Prostate gland (tissue), 2 donors: ENCODE data around the gene DOCK10. TPM values are rescaled to one million over a fixed set of nuclear protein-coding genes. Genes with fewer than 3 reads are reported as not detected.

ENCODE experiments used
- DNase-seq: peaks from one replicate; pipeline ENCODE4 v3.0.0-alpha.2; 2019; ENCODE audit warnings: low spot score
- H3K27ac ChIP-seq, 2 donors: fragments of 200-600 bp; sonication (generic); 2 replicates each; pipeline ENCODE4 v1.5.1; 2017 to 2019
- H3K27me3 ChIP-seq: fragments of 200-600 bp; sonication (generic); replicated peaks from 2 replicates; pipeline ENCODE4 v1.5.1; 2019; ENCODE audit not compliant: insufficient read depth
- H3K36me3 ChIP-seq, 2 donors: fragments of 200-600 bp; sonication (generic); 1 replicate in 1 of 2; 2 replicates in 1 of 2; pipeline versions ENCODE4 v1.5.1 to v1.8.1; 2017 to 2019
- H3K4me1 ChIP-seq: fragments of 200-600 bp; sonication (generic); replicated peaks from 2 replicates; pipeline ENCODE4 v1.5.1; 2019
- H3K4me3 ChIP-seq, 2 donors: fragments of 200-600 bp; sonication (generic); 2 replicates each; pipeline ENCODE4 v1.5.1; 2017 to 2019
- H3K9me3 ChIP-seq: fragments of 200-600 bp; sonication (generic); 2 replicates; pipeline ENCODE4 v1.5.1; 2017
- POLR2A ChIP-seq: fragments of 450-650 bp; IDR thresholded peaks from one replicate; pipeline ENCODE4 v1.6.1; 2016; ENCODE audit warnings: antibody characterized with exemption, mild to moderate bottlenecking
- POLR2AphosphoS5 ChIP-seq: sonication (generic); formaldehyde crosslinking; IDR thresholded peaks from one replicate; pipeline ENCODE4 v1.6.1; 2017; ENCODE audit warnings: antibody characterized with exemption
- WGBS: methylation state at CpG from one replicate; pipeline ENCODE4 v1.1.5; 2018; 5-methylcytosine and 5-hydroxymethylcytosine counted together
- intact Hi-C: fragments of 100-400 bp; cut with DNase I; formaldehyde crosslinking; loops from one replicate; pipeline ENCODE4 v1.14.2; 2022
- total RNA-seq, 2 donors: library from RNA; depleted of rRNA; stranded (reverse); fragments of >200 nt; gene quantifications; one replicate each; pipeline ENCODE4 v1.1.0, GENCODE V29; 2016
- TF ChIP-seq, protein P1 (sequence below), 4 experiments: fragments of 200-600 bp in 2 of 4; fragments of 450-650 bp in 2 of 4; sonication (generic) in 2 of 4; IDR thresholded peaks; 1 replicate in 3 of 4; 2 replicates in 1 of 4; pipeline ENCODE4 v1.5.1; 2016 to 2019; ENCODE audit warnings: antibody characterized with exemption in 4 of 4, mild to moderate bottlenecking in 2 of 4, moderate library complexity in 2 of 4

The DOCK10 gene
- total RNA-seq, 2 donors from 2014 or later, result 4.8 to 6.2 TPM

DNA sequence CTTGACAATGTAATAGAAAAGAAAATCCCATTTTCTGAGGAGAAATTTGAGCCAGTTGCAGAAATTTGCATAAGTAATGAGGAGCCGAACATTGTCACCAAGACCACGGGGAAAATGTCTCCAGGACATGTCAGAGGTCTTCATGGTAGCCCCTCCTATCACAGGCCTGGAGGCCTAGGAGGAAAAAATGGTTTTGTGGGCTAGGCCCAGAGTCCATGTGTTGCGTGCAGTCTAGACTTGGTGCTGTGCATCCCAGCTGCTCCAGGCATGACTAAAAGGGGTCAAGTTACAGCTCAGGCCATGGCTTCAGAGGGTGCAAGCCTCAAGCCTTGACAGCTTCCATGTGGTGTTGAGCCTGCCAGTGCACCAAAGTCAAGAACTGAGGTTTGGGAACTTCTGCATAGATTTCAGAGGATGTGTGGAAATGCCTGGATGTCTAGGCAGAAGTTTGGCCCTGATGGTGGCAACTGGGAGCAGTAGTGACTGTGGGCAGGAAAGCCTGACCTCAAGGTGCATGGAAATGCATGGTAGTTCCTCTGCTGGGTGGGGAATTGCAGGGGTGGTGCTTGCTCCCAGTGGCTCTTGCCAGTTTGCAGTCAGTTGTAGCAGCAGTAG, 284.2 kb downstream of the DOCK10 start:
- TF ChIP-seq, protein P1, sequence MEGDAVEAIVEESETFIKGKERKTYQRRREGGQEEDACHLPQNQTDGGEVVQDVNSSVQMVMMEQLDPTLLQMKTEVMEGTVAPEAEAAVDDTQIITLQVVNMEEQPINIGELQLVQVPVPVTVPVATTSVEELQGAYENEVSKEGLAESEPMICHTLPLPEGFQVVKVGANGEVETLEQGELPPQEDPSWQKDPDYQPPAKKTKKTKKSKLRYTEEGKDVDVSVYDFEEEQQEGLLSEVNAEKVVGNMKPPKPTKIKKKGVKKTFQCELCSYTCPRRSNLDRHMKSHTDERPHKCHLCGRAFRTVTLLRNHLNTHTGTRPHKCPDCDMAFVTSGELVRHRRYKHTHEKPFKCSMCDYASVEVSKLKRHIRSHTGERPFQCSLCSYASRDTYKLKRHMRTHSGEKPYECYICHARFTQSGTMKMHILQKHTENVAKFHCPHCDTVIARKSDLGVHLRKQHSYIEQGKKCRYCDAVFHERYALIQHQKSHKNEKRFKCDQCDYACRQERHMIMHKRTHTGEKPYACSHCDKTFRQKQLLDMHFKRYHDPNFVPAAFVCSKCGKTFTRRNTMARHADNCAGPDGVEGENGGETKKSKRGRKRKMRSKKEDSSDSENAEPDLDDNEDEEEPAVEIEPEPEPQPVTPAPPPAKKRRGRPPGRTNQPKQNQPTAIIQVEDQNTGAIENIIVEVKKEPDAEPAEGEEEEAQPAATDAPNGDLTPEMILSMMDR (IDR thresholded peaks at IDR 0.05), result no peak
- TF ChIP-seq POLR2AphosphoS5 (no peak), POLR2A (no peak)
- WGBS, result 92% methylated on average over 3 of the region's 3 CpGs
- Histone ChIP-seq H3K9me3 (no peaks in the 10 kb centered on the region), H3K36me3 (no peaks in the 10 kb centered on the region), H3K27ac (no peak overlapping the region), H3K4me1 (no peaks in the 10 kb centered on the region), H3K27me3 (no peaks in the 10 kb centered on the region), H3K4me3 (no peak overlapping the region)
- intact Hi-C loops, result no loop called here
- DNase-seq, result no peak

DNA sequence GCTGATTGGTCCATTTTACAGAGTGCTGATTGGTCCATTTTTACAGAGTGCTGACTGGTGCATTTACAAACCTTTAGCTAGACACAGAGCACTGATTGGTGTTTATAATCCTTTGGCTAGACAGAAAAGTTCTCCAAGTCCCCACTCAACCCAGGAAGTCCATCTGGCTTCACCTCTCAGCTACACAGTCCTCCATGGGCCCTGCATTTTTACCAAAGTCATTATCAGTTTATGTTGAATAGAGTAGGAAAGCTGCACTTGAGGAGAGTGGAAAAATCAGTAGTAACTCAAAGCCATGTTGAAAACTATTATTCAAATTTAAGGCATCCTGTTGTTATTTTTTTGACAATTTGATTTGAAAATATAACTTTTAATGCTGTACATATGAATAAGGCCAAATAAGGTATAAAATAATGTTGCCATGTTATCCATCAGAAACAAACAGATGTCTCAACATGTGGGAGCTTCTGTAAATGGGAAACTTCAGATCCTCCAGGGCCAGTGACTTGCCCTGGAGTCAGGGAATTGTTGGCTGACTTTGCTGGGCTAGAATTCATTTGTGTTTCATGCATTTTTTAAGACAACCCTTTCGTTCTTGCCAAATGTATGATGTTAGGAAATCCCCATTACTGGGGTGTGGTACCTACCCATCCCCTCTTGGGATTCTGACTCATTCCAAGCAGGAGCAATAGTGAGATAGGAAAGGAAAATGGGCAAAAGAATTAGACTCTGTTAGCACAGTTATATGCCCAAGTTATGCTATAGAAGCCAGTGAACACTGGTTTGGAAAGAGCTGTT, 288.3 kb downstream of the DOCK10 start:
- H3K4me3 ChIP-seq, result no peak overlapping the region
- H3K27ac ChIP-seq, result no peak overlapping the region
- no peaks in the 10 kb centered on the region for H3K36me3 ChIP-seq
- no peaks in the 10 kb centered on the region for H3K9me3 ChIP-seq
- intact Hi-C loops, result no loop called here
- TF ChIP-seq, protein P1 (IDR thresholded peaks at IDR 0.05), result no peak
- no peak for TF ChIP-seq POLR2AphosphoS5
- no peaks in the 10 kb centered on the region for H3K4me1 ChIP-seq
- no peaks in the 10 kb centered on the region for H3K27me3 ChIP-seq
- no peak for DNase-seq
- 70% methylated on average over 1 of the region's 1 CpG for WGBS

DNA sequence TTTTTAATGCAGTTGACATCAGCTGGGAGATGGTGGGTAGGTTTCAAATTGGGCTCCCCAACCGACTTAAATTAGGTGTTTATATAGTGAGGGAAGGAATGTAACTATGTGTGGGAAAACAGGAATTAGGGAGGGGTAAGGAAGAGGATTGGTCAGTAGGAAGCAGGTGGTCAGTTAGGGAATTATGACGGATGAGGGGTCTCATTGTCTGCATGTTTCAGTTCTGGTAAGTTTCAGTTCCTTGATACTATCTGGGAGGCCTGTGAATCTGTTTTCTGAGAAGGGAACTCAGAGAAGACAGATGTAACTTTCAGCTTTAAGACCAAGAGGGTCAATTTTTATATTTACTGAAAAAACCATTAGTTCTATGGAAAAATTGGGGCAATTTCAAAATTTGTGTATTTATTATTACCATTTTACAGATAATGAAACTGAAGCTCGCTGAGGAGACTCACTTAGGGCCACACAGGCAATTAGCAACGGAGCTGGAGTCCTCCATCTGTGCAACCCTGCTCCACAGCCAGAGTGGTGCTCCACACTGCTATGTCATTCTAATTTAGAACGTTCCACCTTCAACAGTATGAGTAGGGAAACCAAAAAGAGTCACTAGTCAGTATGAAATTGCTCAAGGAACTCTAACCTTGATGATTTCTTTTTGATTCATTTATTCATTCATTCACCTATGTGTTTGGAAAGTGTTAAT, 290.1 kb downstream of the DOCK10 start:
- 81% methylated on average over 5 of the region's 5 CpGs for WGBS
- intact Hi-C loops, result no loop called here
- no peak overlapping the region for H3K27ac ChIP-seq
- H3K4me1 ChIP-seq, result no peaks in the 10 kb centered on the region
- TF ChIP-seq POLR2A (no peak), POLR2AphosphoS5 (no peak)
- TF ChIP-seq, protein P1 (IDR thresholded peaks at IDR 0.05), result no peak
- no peak for DNase-seq
- H3K36me3 ChIP-seq, result no peaks in the 10 kb centered on the region
- H3K4me3 ChIP-seq, result no peak overlapping the region
- H3K9me3 ChIP-seq, result no peaks in the 10 kb centered on the region
- no peaks in the 10 kb centered on the region for H3K27me3 ChIP-seq

DNA sequence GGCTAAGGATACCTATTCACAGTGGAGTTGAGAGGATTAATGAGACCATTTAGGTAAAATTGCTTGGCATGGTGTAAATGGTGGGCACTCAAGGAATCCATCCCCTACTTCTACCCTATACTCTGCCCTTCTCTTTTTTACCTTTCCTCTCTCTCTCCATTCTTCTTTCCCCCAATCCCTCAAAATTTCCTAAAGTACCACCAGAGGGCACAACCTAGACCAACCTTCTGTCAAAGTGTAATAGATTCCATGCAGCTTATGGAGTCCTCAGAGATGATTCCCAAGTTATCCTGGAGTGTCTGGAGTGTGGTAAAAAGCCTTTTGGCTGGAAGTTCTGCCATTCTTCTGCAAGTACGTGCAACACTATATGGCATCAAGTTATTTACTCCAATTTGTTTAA, 293.1 kb downstream of the DOCK10 start:
- H3K4me1 ChIP-seq, result no peaks in the 10 kb centered on the region
- H3K27ac ChIP-seq, result no peak overlapping the region
- H3K4me3 ChIP-seq, result no peak overlapping the region
- H3K27me3 ChIP-seq, result no peaks in the 10 kb centered on the region
- no peak for DNase-seq
- WGBS, result 76% methylated on average over 1 of the region's 1 CpG
- TF ChIP-seq, protein P1 (IDR thresholded peaks at IDR 0.05), result no peak
- no peak for TF ChIP-seq POLR2AphosphoS5
- TF ChIP-seq POLR2A, result no peak
- H3K36me3 ChIP-seq, result no peaks in the 10 kb centered on the region
- intact Hi-C loops, result no loop called here
- H3K9me3 ChIP-seq, result no peaks in the 10 kb centered on the region
